SK-N-SH (cell line): ENCODE measurements around the gene PELI3. TPM values are rescaled to one million over a fixed set of nuclear protein-coding genes. Genes with fewer than 3 reads are reported as not detected.

Source experiments
- CTCF ChIA-PET: fragments of 300-600, 350-600 bp; formaldehyde crosslinking; extraction: SDS; loops from one replicate; lab custom pipeline; 2021; lab: Yijun Ruan, JAX
- POLR2A ChIA-PET: fragments of 350-600 bp; sonication (Branson Sonifier 250); formaldehyde crosslinking; extraction: SDS; loops from one replicate; lab custom pipeline; 2020; ENCODE audit warnings: antibody characterized with exemption, inconsistent platforms; lab: Yijun Ruan, JAX
- DNase-seq: peaks from one replicate; pipeline ENCODE4 v3.0.0; 2012
- H2AFZ ChIP-seq: fragments of 200-600 bp; sonication (generic); 2 replicates; pipeline ENCODE4 v1.8.1; 2016; ENCODE audit warnings: antibody characterized with exemption, mild to moderate bottlenecking, low read depth
- H3F3A ChIP-seq: fragments of 200-600 bp; sonication (generic); replicated peaks from 2 replicates; pipeline ENCODE3; 2016; ENCODE audit warnings: antibody characterized with exemption, mild to moderate bottlenecking; ENCODE audit not compliant: insufficient read depth
- H3K27ac ChIP-seq, 2 experiments: fragments of 200-500 bp in 1 of 2; fragments of 200-600 bp in 1 of 2; sonication (Bioruptor generic) in 1 of 2; sonication (generic), shearing (Covaris generic) in 1 of 2; 2 replicates each; pipeline versions ENCODE4 v1.5.1 to v1.6.1; 2014 to 2016; ENCODE audit warnings: low read depth in 2 of 2, inconsistent platforms in 1 of 2, low read length in 1 of 2, mild to moderate bottlenecking in 1 of 2, mixed read lengths in 1 of 2
- H3K27me3 ChIP-seq: fragments of 200-600 bp; sonication (generic), shearing (Covaris generic); 2 replicates; pipeline ENCODE4 v1.6.1; 2016; ENCODE audit warnings: mixed run types; ENCODE audit not compliant: insufficient read depth
- H3K36me3 ChIP-seq, 2 experiments: fragments of 200-500 bp in 1 of 2; fragments of 200-600 bp in 1 of 2; sonication (Bioruptor generic) in 1 of 2; sonication (generic) in 1 of 2; replicated peaks in 1 of 2; 2 replicates each; pipeline versions ENCODE3 to v1.5.1; 2014 to 2016; ENCODE audit warnings: low read length in 1 of 2, mild to moderate bottlenecking in 1 of 2; ENCODE audit not compliant: insufficient read depth in 2 of 2, control insufficient read depth in 1 of 2
- H3K4me1 ChIP-seq, 2 experiments: fragments of 200-500 bp in 1 of 2; fragments of 200-600 bp in 1 of 2; sonication (Bioruptor generic) in 1 of 2; sonication (generic), shearing (Covaris generic) in 1 of 2; 2 replicates each; pipeline versions ENCODE4 v1.5.1 to v1.6.1; 2014 to 2016; ENCODE audit warnings: low read depth in 1 of 2, low read length in 1 of 2, mixed run types in 1 of 2; ENCODE audit not compliant: insufficient read depth in 2 of 2, control insufficient read depth in 1 of 2
- H3K4me2 ChIP-seq: fragments of 200-600 bp; sonication (generic), shearing (Covaris generic); 2 replicates; pipeline ENCODE4 v1.6.1; 2017; ENCODE audit warnings: mixed run types
- H3K4me3 ChIP-seq, 2 experiments: fragments of 200-500 bp in 1 of 2; fragments of 200-600 bp in 1 of 2; sonication (Bioruptor generic) in 1 of 2; sonication (generic), shearing (Covaris generic) in 1 of 2; 2 replicates each; pipeline versions ENCODE4 v1.5.1 to v1.8.1; 2014 to 2016; ENCODE audit warnings: low read depth in 2 of 2, inconsistent platforms in 1 of 2, low read length in 1 of 2, mild to moderate bottlenecking in 1 of 2, mixed read lengths in 1 of 2, moderate library complexity in 1 of 2
- H3K79me2 ChIP-seq: fragments of 200-600 bp; sonication (generic); 2 replicates; pipeline ENCODE4 v1.8.1; 2017; ENCODE audit warnings: mild to moderate bottlenecking; ENCODE audit not compliant: insufficient read depth
- H3K9ac ChIP-seq: fragments of 200-600 bp; sonication (generic); 2 replicates; pipeline ENCODE4 v1.6.1; 2017; ENCODE audit warnings: mixed run types
- H3K9me2 ChIP-seq: fragments of 200-600 bp; sonication (generic); 2 replicates; pipeline ENCODE4 v1.6.1; 2017; ENCODE audit warnings: mixed run types
- H3K9me3 ChIP-seq: fragments of 200-600 bp; sonication (generic); 2 replicates; pipeline ENCODE4 v1.6.1; 2017; ENCODE audit warnings: mixed run types, mild to moderate bottlenecking, moderate library complexity
- H4K20me1 ChIP-seq: fragments of 200-600 bp; sonication (generic); 2 replicates; pipeline ENCODE4 v1.6.1; 2017; ENCODE audit warnings: mild to moderate bottlenecking, mixed run types; ENCODE audit not compliant: insufficient read depth
- CHD2 ChIP-seq: fragments of 150-350 bp; IDR thresholded peaks from 2 replicates; pipeline ENCODE4 v1.6.1; 2018; ENCODE audit warnings: low read length; ENCODE audit not compliant: partially characterized antibody
- ELF1 ChIP-seq: IDR thresholded peaks from 2 replicates; pipeline ENCODE4 v1.4.0; 2012
- EP300 ChIP-seq, 2 experiments: IDR thresholded peaks; 2 replicates each; pipeline versions ENCODE4 v1.4.0 to v1.6.1; 2012; ENCODE audit warnings: borderline replicate concordance in 1 of 2, low read depth in 1 of 2, low read length in 1 of 2
- JUND ChIP-seq: IDR thresholded peaks from 2 replicates; pipeline ENCODE4 v1.4.0; 2012
- MEF2A ChIP-seq: IDR thresholded peaks from 2 replicates; pipeline ENCODE4 v1.4.0; 2012; ENCODE audit warnings: low read depth, borderline replicate concordance
- NRF1 ChIP-seq: IDR thresholded peaks from 2 replicates; pipeline ENCODE4 v1.6.1; 2012; ENCODE audit warnings: low read depth, mild to moderate bottlenecking, low read length
- POLR2AphosphoS5 ChIP-seq: IDR thresholded peaks from 2 replicates; pipeline ENCODE4 v1.6.1; 2012; ENCODE audit warnings: low read depth, low read length
- RAD21 ChIP-seq: IDR thresholded peaks from 2 replicates; pipeline ENCODE4 v1.6.1; 2012; ENCODE audit warnings: mild to moderate bottlenecking, low read length
- TCF12 ChIP-seq: IDR thresholded peaks from 2 replicates; pipeline ENCODE4 v1.4.0; 2012
- WGBS: methylation state at CpG from one replicate; pipeline ENCODE4 v1.1.6; 2017; ENCODE audit warnings: low lambda C conversion rate; 5-methylcytosine and 5-hydroxymethylcytosine counted together
- polyA plus RNA-seq, 3 experiments: library from polyadenylated mRNA; depleted of rRNA; stranded (reverse); fragments of >200 nt; gene quantifications; 2 replicates each; pipeline ENCODE4 v1.2.3, GENCODE V29; 2012
- TF ChIP-seq, protein P1 (sequence below): IDR thresholded peaks from 2 replicates; pipeline ENCODE4 v1.4.0; 2012; ENCODE audit warnings: low read depth
- TF ChIP-seq, protein P2 (sequence below): IDR thresholded peaks from 2 replicates; pipeline ENCODE4; 2012
- TF ChIP-seq, protein P3 (sequence below): fragments of 200-600 bp; sonication (generic); IDR thresholded peaks from 2 replicates; pipeline ENCODE4 v1.6.1; 2017; ENCODE audit warnings: antibody characterized with exemption, mild to moderate bottlenecking, moderate library complexity

PELI3 gene
- polyA plus RNA-seq, 1 of the 3 experiments (the other 2 are of a cell fraction): 7.0 TPM

DNA sequence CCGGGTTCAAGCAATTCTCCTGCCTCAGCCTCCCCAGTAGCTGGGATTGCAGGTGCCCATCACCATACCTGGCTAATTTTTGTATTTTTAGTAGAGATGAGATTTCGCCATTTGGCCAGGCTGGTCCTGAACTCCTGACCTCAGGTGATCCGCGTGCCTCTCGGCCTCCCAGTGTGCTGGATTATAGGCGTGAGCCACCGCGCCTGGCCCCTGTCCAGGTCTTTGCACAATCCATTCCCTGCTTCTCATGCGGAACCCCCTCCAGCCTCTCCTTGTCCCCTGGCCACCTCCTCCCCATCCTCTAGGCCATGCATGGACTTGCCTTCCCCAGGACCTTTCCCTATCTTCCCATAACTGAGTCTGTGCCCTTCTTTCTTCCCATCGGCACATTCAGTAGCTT is 22.3 kb downstream of the PELI3 start:
- peaks cover 0 to 38% of the 10 kb centered on the region in 2 experiments for H3K36me3 ChIP-seq
- no peaks in the 10 kb centered on the region for H4K20me1 ChIP-seq
- H3K79me2 ChIP-seq: no peaks in the 10 kb centered on the region
- H3K4me2 ChIP-seq: no peak overlapping the region
- no peak overlapping the region for H3K27ac ChIP-seq
- H3K9ac ChIP-seq: no peak overlapping the region
- 89% methylated on average over 10 of the region's 10 CpGs for WGBS
- no peaks in the 10 kb centered on the region for H3K27me3 ChIP-seq
- TF ChIP-seq NRF1: no peak
- TF ChIP-seq, protein P1, sequence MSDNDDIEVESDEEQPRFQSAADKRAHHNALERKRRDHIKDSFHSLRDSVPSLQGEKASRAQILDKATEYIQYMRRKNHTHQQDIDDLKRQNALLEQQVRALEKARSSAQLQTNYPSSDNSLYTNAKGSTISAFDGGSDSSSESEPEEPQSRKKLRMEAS: no peak
- H2AFZ ChIP-seq: no peak overlapping the region
- DNase-seq: no peak
- no peaks in the 10 kb centered on the region for H3K9me3 ChIP-seq
- POLR2A ChIA-PET: no interaction called here
- no peaks in the 10 kb centered on the region for H3K9me2 ChIP-seq
- no peaks in the 10 kb centered on the region for H3K4me1 ChIP-seq
- no peak overlapping the region for H3K4me3 ChIP-seq
- no peaks in the 10 kb centered on the region for H3F3A ChIP-seq
- CTCF ChIA-PET: interaction anchor here (1.6 kb wide), 1 partner anchor 9 kb away, joined by 5 read pairs; the partner anchor contains the start of gene DPP3

DNA sequence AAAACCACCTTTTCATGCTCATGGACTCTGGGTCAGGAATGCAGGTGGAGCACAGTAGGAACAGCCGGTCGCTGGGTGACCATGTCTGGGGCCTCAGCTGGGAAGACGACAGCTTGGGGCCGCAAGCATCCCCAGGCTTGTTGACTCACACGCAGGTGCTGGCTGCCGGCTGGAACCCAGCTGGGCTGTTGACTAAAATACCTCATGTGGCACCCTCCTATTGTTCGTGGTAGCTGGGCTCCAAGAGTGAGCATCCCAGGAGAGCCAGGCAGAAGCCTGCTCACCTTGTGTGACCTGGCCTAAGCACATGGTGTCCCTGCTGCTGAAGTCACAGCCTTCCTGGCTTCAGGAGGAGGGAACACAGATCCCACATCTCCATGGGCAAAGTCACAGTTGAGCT is 22.9 kb downstream of the PELI3 start:
- Histone ChIP-seq H3K9me3 (no peaks in the 10 kb centered on the region), H3K9me2 (no peaks in the 10 kb centered on the region), H3K4me1 (no peaks in the 10 kb centered on the region), H3K27ac (no peak overlapping the region), H3K36me3 (peaks cover 0 to 44% of the 10 kb centered on the region in 2 experiments), H3F3A (no peaks in the 10 kb centered on the region), H3K4me3 (no peak overlapping the region), H4K20me1 (no peaks in the 10 kb centered on the region), H3K27me3 (no peaks in the 10 kb centered on the region), H2AFZ (no peak overlapping the region), H3K9ac (no peak overlapping the region), H3K4me2 (no peak overlapping the region), H3K79me2 (no peaks in the 10 kb centered on the region)
- no CpG with 5 or more reads among the region's 7 CpGs for WGBS
- no peak for DNase-seq
- ChIA-PET POLR2A (interaction anchor here (0.9 kb wide), 1 partner anchor 10 kb away, joined by 4 read pairs; the partner anchor contains the start of gene DPP3), CTCF (interaction anchor here (1.6 to 2.7 kb wide), 2 partner anchors 10 to 189 kb away, joined by 5 to 8 read pairs; partner anchors contain the start of genes DPP3 and RBM4B)
- TF ChIP-seq MEF2A (no peak), RAD21 (no peak), EP300 (IDR thresholded peaks at IDR 0.05; ENCODE audit: borderline replicate concordance in 1 of 2, low read depth in 1 of 2, low read length in 1 of 2) (no peak), TCF12 (no peak), JUND (no peak), POLR2AphosphoS5 (no peak)
- TF ChIP-seq, protein P2, sequence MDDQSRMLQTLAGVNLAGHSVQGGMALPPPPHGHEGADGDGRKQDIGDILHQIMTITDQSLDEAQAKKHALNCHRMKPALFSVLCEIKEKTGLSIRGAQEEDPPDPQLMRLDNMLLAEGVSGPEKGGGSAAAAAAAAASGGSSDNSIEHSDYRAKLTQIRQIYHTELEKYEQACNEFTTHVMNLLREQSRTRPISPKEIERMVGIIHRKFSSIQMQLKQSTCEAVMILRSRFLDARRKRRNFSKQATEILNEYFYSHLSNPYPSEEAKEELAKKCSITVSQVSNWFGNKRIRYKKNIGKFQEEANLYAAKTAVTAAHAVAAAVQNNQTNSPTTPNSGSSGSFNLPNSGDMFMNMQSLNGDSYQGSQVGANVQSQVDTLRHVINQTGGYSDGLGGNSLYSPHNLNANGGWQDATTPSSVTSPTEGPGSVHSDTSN: no peak

DNA sequence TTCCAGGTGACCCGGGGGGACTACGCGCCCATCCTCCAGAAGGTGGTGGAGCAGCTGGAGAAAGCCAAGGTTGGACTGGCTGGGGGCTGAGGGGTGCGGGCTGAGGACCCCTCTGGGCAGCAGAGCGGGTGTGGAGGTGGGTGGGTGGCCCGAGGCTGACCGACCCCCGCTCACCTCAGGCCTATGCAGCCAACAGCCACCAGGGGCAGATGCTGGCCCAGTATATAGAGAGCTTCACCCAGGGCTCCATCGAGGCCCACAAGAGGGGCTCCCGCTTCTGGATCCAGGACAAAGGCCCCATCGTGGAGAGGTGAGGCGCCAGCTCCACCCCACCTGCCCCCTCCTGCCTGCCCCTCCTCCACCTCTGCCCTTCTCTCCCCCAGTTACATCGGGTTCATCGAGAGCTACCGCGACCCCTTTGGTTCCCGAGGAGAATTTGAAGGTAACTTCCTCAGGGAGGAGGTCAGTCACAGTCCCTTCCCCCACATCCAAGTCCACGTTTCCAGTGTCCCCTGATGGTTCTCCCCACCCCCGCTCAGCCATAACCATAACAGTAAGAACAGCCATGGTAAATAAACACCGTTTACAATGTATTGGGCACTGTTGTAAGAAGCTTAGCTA is 24.7 kb downstream of the PELI3 start:
- Histone ChIP-seq H3F3A (no peaks in the 10 kb centered on the region), H2AFZ (no peak overlapping the region), H3K9me2 (no peaks in the 10 kb centered on the region), H4K20me1 (no peaks in the 10 kb centered on the region), H3K4me2 (no peak overlapping the region), H3K27me3 (no peaks in the 10 kb centered on the region), H3K4me1 (no peaks in the 10 kb centered on the region), H3K79me2 (no peaks in the 10 kb centered on the region), H3K27ac (no peak overlapping the region), H3K4me3 (no peak overlapping the region), H3K9ac (no peak overlapping the region), H3K9me3 (no peaks in the 10 kb centered on the region), H3K36me3 (peaks cover 0 to 47% of the 10 kb centered on the region in 2 experiments)
- CTCF ChIA-PET: interaction anchor here (0.9 to 2.7 kb wide), 6 partner anchors 12 to 194 kb away, joined by 3 to 8 read pairs (median 4); partner anchors contain the start of genes BBS1, DPP3 and RBM4B
- no peak for TF ChIP-seq ELF1
- TF ChIP-seq CHD2: no peak
- TF ChIP-seq, protein P3, sequence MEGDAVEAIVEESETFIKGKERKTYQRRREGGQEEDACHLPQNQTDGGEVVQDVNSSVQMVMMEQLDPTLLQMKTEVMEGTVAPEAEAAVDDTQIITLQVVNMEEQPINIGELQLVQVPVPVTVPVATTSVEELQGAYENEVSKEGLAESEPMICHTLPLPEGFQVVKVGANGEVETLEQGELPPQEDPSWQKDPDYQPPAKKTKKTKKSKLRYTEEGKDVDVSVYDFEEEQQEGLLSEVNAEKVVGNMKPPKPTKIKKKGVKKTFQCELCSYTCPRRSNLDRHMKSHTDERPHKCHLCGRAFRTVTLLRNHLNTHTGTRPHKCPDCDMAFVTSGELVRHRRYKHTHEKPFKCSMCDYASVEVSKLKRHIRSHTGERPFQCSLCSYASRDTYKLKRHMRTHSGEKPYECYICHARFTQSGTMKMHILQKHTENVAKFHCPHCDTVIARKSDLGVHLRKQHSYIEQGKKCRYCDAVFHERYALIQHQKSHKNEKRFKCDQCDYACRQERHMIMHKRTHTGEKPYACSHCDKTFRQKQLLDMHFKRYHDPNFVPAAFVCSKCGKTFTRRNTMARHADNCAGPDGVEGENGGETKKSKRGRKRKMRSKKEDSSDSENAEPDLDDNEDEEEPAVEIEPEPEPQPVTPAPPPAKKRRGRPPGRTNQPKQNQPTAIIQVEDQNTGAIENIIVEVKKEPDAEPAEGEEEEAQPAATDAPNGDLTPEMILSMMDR: peak; percentile 51
- WGBS: 77% methylated on average over 12 of the region's 20 CpGs
- peak; percentile 63 for DNase-seq
- POLR2A ChIA-PET: interaction anchor here (0.9 to 1.0 kb wide), 2 partner anchors 11 to 19 kb away, joined by 3 read pairs; partner anchors contain the start of genes BBS1 and DPP3
